HTR-8/SVneo (cell line): ENCODE measurements around the gene RNF208.

Experiments used
- DNase-seq: peaks from one replicate; pipeline ENCODE4 v3.0.0; 2011; ENCODE audit warnings: low spot score, mixed read lengths; ENCODE audit not compliant: insufficient read length
- FAIRE-seq: peaks from 2 replicates; lab custom pipeline; 2011; peaks lifted over from hg19 to GRCh38; lab: Jason Lieb, UNC

Gene RNF208

DNA sequence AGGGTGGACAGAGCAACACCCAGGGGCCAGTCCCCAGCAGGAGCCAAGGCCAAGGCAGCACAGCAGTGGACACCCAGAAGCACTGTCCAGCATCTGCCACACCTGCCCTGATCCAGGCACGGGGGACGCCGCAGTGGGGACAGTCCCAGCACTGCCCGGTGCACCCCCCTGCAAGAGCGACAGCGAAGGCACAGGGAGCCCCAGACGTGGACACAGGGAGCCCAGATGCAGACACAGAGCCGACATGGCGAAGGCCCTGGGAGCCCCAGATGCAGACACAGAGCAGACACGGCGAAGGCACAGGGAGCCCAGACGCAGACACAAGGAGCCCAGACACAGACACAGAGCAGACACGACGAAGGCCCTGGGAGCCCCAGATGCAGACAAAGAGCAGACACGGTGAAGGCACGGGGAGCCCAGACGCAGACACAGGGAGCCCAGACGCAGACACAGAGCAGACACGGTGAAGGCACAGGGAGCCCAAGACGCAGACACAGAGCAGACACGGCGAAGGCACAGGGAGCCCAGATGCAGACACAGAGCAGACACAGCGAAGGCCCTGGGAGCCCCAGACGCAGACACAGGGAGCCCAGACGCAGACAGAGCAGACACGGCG lies 38.0 kb downstream of the RNF208 start:
- no peak for FAIRE-seq

DNA sequence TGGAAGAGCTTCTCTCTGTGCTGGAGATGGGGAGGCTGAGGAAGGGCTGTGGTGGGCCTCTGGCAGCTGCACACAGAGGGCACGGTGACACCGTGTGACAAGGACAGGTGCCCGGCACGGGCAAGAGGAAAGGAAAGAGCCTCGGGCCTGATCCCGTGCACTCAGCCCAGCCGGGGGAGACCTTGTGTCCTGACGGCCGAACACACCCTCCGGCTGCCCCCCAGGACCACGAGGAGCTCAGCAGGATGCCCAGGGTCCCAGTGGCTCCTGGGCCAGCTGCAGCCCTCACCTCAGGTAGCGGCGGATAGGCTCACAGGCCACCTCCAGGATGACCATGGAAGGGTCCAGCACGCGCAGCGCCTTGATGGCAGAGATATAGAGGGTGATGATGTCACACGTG lies 39.2 kb downstream of the RNF208 start:
- FAIRE-seq (no peak), DNase-seq (no peak)

More for the DNA sequence above, 38.0 kb downstream of the RNF208 start:
- DNase-seq: no peak

- FAIRE-seq: no peak
Observed at GRCh38 chr9:137181680-137182079, 40.4 kb downstream of the RNF208 start.

GRCh38 chr9:137180491-137180890 lies 41.5 kb downstream of the RNF208 start:
- no peak for FAIRE-seq
- DNase-seq: no peak

More at GRCh38 chr9:137181680-137182079, 40.4 kb downstream of the RNF208 start:
- no peak for DNase-seq

- DNase-seq: no peak
- FAIRE-seq: no peak
Observed at GRCh38 chr9:137179761-137180160, 42.3 kb downstream of the RNF208 start.

DNA sequence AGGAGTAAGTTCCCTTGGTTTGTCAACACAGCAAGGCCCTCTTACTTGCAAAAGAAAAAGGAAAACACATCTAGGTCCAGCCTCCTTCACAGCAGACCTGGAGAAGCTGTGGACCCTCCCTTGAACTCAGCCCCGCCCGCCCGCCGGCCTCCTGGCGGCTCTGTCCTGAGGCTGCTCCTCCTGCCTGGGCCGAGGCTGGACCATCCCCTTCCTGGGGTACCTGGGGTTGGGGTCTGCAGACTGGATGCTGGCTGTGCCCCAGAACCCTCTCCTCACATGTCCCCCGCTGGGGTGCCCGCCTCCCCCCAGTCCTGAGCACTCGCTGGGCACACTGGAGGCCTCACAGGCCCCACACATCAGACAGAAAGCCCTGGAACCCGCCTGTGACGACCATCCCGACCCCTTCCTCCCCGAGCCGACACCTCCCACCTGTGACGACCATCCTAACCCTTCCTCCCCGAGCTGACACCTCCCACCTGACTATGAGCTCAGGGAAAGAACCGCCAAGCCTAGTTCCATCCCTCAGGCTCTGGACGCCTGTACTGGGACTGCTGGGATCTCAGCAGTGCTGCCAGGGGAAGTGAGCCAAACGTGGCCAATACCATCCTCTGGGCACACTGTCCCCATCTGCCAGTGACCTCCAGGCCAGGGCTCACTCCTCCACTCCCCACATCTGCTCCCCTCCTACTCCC lies 43.0 kb downstream of the RNF208 start:
- FAIRE-seq: no peak
- DNase-seq: no peak

GRCh38 chr9:137178201-137178938 lies 43.7 kb downstream of the RNF208 start:
- FAIRE-seq (no peak), DNase-seq (no peak)

DNA sequence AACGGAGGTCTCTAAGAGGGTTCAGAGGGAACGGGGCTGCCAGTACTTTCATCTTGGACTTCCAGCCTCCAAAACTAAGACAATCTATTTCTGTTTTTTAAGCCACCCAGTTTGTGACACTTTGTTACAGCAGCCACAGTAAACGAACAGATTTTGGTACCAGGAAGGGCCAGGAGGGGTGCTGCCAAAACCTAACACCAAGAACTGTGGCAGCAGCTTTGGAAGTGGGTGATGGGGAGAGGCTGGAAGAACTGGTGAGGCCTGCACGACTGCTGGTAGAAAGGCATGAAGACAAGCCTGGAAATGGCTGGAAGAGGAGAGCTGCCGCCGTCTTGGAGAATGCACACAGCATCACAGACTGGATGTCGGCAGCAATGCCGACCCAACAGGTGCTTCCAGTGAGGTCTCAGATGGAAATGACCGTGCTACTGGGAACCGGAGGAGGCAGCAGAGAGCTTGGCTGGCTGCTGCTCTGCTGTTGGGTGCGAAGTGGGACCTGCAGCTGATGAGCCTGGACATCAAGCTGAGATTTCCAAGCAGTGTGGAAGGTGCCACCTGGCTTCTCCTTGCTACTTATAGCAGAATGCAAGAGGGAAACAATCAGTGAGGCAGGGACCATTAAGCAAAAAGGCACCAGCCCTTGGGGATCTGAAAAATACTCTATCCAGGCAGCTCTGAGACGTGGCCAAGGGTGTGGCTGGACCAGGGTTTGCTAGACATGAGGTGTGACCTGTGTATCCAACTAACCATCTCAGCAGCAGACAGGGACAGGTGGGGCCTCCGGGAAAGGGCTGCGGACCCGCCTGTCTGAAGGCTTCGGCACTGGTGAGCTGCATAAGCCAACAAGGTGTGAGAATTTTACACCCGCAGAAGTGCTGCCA lies 45.5 kb downstream of the RNF208 start:
- no peak for DNase-seq
- no peak for FAIRE-seq

GRCh38 chr9:137175345-137175961 lies 46.6 kb downstream of the RNF208 start:
- FAIRE-seq (no peak), DNase-seq (no peak)

GRCh38 chr9:137174722-137175293 lies 47.2 kb downstream of the RNF208 start:
- DNase-seq: no peak
- FAIRE-seq: no peak

DNA sequence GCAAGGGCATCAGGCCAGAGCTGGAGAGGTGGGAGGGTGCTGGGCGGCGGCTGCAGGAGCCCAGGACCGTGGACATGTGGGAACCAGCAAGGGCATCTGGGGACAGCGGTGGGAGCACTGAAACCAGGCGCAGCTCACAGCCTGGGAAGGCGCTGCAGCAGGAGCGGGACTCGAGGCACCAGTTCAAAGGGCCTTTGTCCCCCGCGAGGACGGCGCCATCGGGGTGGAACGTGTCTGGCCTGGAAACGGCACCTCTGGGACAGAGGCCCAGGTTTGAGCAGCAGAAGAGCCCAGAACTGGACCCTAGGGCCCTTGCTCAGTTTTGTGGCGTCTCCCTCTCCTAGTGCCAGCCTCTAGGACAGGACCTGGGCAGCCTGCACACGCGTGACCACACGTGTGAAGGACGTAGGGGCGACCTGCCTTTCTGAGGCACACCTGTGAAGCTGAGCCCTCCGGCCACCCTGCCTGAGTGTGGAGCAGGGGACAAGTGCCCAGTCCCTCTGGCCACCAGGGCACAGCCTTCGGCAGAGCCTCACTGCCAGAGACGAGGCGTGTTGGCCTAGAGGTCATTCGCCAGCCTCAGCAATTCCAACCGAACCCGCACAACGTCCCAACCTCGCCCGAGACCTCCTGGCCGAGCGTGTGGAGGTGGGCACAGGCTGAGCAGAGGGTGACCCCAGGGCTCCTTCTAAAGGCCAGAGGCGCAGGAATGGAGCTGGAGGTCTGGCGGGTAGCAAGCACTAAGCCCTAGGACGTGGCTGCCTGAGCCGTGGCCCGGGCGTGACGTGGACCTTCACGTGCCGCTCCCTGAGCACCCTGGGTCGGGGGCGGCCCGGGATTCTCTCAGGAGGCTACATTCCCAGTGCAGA lies 48.0 kb downstream of the RNF208 start:
- DNase-seq (no peak), FAIRE-seq (no peak)

DNA sequence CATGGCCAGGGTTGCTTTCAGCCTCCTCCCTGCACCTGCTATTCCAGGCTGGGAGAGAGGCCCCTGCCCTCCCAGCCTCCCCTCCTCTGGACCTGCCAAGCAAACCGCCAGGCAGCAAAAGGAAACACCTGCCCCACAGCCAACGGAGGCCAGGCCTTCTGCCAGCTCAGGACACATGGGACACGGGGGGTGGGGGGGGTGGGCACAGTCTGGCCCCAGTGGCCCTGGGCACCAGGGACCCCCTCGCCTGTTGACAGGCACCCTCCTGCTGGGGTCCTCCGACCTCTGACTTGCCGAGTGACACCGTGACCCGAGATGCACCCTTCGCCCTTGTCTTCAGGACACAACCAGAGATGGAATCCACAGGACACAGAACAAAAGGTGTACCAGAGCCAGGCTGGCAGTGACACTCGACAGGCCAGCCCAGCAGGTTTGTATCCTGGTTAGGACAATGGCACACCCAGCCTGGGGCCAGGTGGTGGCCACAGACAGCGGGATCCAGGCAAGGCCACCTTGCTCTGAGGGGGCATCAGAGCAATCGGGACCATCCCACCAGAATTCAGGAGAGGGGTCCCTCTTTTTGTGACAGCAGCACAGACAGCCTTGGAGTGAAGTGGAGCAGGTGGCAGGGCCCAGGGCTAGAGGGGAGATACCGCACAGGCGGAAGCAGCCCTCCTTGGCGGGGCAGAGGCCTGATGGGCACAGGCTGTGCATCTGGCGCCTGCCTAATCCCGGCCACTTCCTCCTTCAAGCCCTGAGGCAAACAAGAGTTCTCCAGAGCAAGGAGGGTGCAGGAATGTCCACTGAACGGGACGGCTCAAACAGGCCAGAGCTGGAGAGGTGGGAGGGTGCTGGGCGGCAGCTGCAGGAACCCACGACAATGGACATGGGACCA lies 48.9 kb downstream of the RNF208 start:
- FAIRE-seq: no peak
- no peak for DNase-seq

DNA sequence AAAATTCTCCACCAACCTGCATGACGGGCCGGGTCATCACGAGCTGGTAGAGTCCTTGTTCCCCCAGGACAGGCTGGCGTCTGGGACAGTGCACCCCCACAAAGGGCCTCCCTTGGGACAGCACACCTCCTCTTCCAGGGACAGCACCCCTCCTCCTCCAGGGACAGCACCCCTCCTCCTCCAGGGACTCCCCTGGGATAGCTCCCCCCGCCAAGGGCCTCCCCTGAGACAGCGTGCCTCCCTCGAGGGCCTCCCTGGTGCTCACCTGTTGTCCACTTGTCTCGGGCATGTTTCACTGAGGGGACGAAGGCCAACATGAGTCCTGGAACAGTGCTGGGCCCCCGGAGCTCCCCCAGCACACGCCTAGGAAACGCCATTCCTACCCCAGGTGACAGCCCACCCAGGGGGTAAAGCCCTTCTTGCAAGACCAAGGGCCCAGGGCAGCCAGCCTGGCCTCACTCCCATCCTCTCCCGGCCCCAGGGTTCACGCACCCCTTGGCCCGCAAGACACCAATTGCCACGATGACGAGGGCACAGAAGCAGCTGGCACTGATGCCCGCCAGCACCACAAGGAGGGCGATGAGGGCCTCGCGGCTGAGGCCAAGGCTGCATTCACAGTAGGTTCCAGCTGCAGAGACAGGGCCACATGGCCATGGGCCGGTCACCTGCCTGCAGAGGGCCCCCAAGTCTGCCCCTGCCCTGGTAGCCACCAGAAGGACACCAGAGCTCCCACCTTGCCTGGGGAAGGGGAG lies 50.7 kb downstream of the RNF208 start:
- FAIRE-seq (no peak), DNase-seq (no peak)

- DNase-seq (no peak), FAIRE-seq (no peak)
Observed at GRCh38 chr9:137170486-137171148, 51.4 kb downstream of the RNF208 start.
